Glomerular endothelial cell (primary cell): Measurements from ENCODE around the gene MSL1. TPM values are rescaled to one million over a fixed set of nuclear protein-coding genes. Genes with fewer than 3 reads are reported as not detected.
A peak's percentile ranks its signal among the peaks of the same experiment; 100 is the strongest.
"Not testable (repeated sequence)": the region's sequence is repeated elsewhere in the genome, so short reads cannot be mapped to it uniquely, and the experiment has no call there.

ENCODE experiments used
- DNase-seq: peaks from one replicate; pipeline ENCODE4 v3.0.0-alpha.2; 2011; ENCODE audit warnings: low read depth, low spot score; ENCODE audit errors: extremely low read depth
- total RNA-seq: library from RNA; depleted of rRNA; stranded (reverse); fragments of >200 nt; gene quantifications from 2 replicates; pipeline ENCODE4 v1.2.3, GENCODE V29; 2015

The MSL1 gene
- total RNA-seq, 1 donor from 2014 or later, result 84.1 TPM

DNA sequence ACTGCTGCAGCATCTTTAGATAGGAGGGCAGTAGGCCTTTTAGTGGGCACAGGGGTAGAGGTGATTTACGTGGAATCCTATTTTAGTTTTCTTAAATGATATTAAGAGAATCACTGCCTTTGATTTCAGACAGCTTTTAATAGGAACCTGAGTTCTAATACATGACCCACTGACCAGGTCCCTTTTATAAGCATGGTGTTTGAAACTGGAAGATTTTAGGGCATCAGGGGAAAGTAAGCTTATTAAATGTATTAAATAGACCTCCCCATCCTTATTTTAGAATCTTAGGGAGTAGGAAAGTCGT, 2.0 kb downstream of the MSL1 start:
- no peak for DNase-seq

- DNase-seq, result no peak
These were observed 2.7 kb downstream of the MSL1 start for GRCh38 chr17:40124279-40125141.

GRCh38 chr17:40129498-40129897, 7.7 kb downstream of the MSL1 start:
- no peak for DNase-seq

DNA sequence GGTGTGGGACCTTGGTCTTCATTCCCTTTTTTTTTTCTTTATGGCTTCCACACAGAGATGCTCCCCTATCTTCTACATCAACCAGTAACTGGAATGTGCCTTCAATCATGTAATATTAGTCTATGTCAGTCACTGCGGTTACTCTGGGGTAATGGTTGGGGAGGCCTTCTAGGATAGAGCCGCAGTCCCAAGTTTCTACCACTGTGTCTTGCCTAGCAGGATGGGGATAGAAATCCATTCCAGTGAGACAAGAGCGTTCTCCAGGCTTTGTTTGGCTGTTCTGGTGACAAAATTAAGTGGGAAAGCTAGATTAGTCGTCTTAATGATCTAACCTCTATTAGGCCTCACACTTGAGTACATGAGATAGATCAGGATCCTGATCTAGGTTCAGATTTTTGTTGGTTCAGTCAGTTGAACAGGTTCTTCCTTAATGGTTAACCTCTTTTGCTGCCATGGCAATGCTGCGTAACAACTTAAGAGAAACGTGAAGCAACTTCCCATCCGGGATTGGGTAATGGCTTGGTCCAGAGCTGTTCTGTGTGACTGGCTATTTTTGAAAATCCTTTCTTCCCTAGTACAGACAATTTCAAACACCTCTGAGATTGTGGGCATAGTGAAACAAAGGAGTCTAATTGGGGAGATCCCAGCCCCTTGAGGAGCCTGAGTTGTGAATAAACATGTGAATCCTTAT, 8.7 kb downstream of the MSL1 start:
- DNase-seq, result no peak

DNA sequence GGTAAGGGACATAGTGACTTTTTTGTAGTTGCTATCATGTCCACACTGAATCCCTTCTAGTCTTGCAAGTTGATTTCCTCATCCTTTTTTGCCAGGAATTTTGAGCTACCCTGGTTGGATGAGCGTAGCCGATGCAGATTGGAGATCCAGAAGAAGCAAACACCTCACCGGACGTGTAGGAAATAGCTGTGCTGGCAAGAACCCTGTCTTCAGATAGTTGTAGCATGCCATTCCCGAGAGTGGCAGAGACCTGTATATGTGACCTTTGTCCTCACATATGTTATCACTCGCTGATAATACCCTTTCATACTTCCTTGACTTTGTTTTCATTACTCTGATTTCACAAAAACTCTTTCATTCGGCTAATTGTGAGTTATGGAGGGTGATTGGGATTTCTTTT, 12.4 kb downstream of the MSL1 start:
- DNase-seq, result no peak

DNA sequence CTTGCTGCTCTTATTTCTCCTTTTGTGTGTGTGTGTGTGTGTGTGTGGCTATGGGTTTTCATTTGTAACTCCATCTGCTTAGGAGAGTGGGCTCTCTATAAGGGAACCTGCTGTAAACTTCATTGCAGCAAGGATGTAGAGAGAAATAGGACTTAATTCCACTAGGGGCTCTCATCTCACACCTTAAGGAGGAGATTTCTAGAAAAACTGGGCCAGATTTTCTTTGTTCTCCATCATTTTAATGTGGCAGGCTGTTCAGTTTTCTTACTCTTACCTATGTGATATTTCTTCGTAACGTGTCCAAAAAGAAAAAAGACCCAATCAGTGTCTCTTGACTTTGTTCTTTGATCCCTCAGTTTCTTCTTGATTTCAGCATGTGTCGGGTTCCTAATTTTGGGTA, 14.0 kb downstream of the MSL1 start:
- no peak for DNase-seq

DNA sequence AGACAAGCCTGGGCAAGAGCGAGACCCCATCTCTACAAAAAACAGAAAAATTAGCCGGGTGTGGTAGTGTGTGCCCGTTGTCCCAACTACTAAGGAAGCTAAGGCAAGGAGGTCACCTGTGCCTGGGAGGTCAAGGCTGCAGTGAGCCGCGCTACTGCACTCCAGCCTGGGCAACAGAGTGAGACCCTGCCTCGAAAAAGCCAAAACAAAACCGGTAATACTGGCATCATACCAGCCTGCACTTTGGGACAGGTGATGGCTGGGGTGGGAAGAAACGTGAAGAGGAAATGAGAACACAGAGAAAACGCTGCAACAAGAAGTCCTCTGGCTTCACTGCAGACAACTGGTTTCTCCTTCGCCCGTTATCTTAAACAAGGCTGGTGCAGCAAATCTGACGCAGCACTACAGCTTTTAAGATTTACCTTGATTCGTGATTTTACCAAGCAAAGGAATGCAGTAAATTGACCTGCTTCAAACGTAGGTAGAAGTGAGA, 17.8 kb downstream of the MSL1 start:
- DNase-seq, result no peak

DNA sequence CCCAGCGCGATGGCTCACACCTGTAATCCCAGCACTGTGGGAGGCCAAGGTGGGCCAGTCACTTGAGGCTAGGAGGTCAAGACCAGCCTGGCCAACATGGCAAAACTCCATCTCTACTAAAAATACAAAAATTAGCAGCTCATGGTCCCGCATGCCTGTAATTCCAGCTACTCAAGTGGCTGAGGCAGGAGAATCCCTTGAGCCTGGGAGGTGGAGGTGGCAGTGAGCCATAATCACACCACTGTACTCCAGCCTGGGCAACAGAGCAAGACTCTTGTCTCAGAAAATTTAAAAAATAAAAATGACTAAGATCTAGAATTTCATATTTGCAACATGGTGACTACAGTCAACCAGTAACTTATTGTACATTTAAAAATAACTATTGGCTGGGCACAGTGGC, 21.4 kb downstream of the MSL1 start:
- not testable (repeated sequence) for DNase-seq

DNA sequence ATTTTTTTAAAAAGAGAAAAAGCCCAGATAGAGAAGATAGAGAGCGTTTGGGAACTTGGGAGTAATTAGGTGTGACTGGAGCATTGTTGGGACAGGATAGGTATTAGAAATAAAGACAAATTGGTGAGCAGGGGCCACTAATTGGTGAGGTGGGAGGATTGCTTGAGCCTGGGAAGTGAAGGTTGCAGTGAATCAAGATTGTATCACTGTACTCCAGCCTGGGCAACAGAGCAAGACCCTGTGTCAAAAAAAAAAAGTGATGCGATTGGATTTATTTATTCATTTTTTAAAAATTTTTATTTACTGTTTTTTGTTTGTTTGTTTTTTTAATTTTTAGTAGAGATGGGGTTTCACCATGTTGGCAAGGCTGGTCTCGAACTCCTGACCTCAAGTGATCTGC, 23.7 kb downstream of the MSL1 start:
- DNase-seq, result no peak

GRCh38 chr17:40148527-40148926, 26.8 kb downstream of the MSL1 start:
- no peak for DNase-seq

DNA sequence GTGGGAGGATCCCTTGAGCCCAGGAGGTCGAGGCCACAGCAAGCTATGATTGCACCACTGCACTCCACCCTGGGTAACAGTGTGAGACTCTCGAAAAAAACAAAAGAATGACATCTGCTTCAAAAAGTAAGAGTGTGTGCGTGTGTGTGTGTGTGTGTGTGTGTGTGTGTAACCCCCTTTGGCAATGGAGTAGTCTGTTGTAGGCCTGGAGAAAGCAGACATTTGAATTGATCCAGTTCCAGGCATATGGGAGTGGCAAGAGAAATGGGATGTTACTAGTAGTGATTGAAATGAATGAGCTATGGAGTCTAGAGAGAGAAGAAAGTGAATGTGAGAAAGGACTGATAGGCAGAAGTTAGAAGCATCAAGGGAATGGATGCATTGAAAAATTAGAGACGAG, 28.5 kb downstream of the MSL1 start:
- no peak for DNase-seq

DNA sequence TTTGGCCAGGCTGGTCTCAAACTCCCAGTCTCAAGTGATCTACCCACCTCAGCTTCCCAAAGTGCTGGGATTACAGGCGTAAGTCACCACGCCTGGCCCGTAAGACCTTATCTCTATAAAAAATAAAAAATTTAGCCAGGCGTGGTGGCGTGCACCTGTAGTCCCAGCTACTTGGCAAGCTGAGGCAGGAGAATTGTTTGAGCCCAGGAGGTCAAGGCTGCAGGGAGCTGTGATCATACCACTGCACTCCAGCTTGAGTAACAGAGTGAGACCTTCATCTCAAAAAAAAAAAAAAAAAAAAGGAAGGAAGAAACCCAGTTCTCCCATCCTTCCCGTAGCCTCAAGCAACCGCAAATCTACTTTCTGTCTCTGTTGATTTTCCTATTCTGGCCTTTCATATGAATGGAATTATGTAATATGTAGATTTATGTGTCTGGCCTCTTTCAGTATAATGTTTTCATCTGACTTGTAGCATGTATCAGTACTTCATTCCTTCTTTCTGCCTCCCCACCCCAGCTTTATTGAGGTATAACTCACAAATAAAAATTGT, 29.7 kb downstream of the MSL1 start:
- DNase-seq, result no peak

DNA sequence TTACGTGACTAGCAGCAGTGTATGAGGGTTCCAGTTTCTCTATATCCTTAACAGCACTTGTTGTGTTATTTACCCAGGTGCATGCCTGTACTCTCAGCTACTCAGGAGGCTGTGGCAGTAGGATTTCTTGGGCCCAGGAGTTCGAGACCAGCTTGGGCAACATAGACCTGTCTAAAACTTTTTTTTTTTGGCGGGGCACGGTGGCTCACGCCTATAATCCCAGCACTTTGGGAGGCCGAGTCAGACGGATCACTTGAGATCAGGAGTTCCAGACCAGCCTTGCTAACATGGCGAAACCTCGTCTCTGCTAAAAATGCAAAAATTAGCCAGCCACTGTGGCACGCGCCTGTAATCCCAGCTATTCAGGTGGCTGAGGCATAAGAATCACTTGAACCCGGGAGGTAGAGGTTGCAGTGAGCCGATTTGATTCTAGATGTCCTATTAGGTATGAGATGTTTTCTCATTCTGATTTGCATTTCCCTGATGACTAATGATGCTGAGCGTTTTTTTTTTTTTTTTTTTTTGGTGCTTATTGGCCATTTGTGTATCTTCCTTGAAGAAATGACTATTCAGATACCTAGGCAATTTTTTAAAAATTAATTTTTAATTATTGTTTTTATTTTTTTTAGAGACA, 31.9 kb downstream of the MSL1 start:
- DNase-seq, result no peak

- DNase-seq, result no peak
These were observed 36.2 kb downstream of the MSL1 start for GRCh38 chr17:40157973-40158372.

DNA sequence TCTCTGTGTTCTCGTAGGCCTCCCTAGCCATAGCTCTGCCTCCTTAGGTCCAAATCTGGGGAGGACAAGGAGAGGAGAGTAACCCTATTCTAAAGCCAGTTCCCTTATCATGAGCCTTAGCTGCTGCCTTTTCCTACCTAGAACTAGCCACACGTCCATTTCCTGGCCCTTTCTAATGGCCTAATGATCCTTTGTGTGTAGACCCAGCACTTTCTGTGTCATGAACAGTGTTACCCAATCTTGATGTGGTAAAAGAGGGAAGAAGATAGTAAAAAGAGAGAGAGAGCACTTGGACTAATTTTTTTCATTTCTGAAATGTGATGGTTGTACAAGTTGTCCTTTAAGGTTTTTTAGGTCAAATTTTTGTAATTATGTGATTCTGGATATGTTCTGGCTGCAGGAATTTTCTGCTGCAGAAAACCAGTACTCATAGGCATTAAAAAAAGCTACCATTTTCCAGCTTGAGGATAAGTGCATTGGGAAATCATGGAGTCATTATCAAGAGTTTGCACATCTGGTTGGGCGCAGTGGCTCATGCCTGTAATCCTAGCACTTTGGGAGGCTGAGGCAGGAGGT, 36.8 kb downstream of the MSL1 start:
- no peak for DNase-seq

DNA sequence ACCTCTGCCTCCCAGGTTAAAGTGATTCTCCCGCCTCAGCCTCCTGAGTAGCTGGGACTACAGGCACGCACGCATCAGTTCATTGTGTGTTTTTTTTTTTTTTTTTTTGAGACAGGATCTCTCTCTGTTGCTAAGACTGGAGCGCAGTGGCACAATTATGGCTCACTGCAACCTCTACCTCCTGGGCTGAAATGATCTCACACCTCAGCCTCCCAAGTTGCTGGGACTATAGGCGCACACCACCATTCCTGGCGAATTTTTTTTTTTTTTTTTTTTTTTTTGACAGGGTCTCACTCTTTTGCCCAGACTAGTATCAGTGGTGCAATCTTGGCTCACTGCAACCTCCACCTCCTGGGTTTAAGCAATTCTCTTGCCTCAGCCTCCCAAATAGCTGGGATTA, 37.7 kb downstream of the MSL1 start:
- no peak for DNase-seq

- no peak for DNase-seq
These were observed 46.0 kb downstream of the MSL1 start for GRCh38 chr17:40167685-40168261.

DNA sequence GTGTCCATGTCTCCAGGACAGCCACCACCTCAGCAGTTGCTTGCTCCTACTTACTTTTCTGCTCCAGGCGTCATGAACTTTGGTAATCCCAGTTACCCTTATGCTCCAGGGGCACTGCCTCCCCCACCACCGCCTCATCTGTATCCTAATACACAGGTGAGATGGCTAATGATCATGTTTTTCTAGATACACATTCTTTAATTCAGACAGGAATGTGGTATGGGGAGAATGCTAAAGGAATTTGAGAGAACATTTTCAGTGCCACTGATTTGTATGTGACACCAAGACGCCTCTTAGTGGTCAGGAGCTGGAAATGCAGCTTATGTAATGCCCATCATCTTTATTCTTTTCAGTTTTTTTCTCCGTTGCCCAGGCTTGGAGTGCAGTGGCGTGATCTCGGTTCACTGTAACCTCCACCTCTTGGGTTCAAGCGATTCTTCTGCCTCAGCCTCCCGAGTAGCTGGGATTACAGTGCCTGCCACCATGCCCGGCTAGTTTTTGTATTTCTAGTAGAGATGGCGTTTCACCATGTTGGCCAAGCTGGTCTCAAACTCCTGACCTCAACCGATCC, 46.6 kb downstream of the MSL1 start:
- DNase-seq, result peak; percentile 9

DNA sequence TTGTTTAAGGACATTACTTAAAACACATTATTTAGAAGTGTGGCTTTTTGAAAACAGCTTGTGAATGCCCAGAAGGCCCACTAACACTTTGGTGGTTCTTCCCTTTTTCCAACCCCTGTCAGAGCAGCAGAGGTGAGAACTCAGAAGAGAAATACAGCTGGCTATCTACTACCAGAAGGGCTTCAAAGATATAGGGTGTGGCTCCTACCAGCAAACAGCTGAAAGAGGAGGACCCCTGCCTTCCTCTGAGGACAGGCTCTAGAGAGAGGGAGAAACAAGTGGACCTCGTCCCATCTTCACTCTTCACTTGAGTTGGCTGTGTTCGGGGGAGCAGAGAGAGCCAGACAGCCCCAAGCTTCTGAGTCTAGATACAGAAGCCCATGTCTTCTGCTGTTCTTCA, 48.6 kb downstream of the MSL1 start:
- DNase-seq, result no peak

- DNase-seq, result no peak
These were observed 50.0 kb downstream of the MSL1 start for GRCh38 chr17:40171750-40172149.
